Testis (tissue), 3 donors: Measurements from ENCODE around the gene DEAF1. TPM values are rescaled to one million over a fixed set of nuclear protein-coding genes. Genes with fewer than 3 reads are reported as not detected.

Experiments
- DNase-seq: peaks from one replicate; pipeline ENCODE4 v3.0.0-alpha.2; 2019
- H3K27ac ChIP-seq, 2 donors: fragments of 200-600 bp; sonication (generic); one replicate each; pipeline ENCODE4 v1.5.1; 2019
- H3K27me3 ChIP-seq: fragments of 200-600 bp; sonication (generic); one replicate; pipeline ENCODE4 v1.5.1; 2019
- H3K36me3 ChIP-seq: fragments of 200-600 bp; sonication (generic); one replicate; pipeline ENCODE4 v1.5.1; 2017; ENCODE audit warnings: low read depth; ENCODE audit errors: missing control alignments
- H3K4me1 ChIP-seq: fragments of 200-600 bp; sonication (generic); one replicate; pipeline ENCODE4 v1.5.1; 2019
- H3K4me3 ChIP-seq, 2 donors: fragments of 200-600 bp; sonication (generic); one replicate each; pipeline ENCODE4 v1.5.1; 2017 to 2019
- H3K9me3 ChIP-seq: fragments of 200-600 bp; sonication (generic); one replicate; pipeline ENCODE4 v1.5.1; 2017
- CTCF ChIP-seq, 3 experiments: fragments of 450-650 bp in 2 of 3; fragments of 200-600 bp in 1 of 3; sonication (generic) in 1 of 3; IDR thresholded peaks; one replicate each; pipeline ENCODE4 v1.5.1; 2016 to 2019; ENCODE audit warnings: antibody characterized with exemption in 3 of 3, mild to moderate bottlenecking in 2 of 3, moderate library complexity in 1 of 3
- POLR2A ChIP-seq: fragments of 450-650 bp; IDR thresholded peaks from one replicate; pipeline ENCODE4 v1.6.1; 2017; ENCODE audit warnings: antibody characterized with exemption, mild to moderate bottlenecking, moderate library complexity
- WGBS, 2 donors: methylation state at CpG; one replicate each; pipeline ENCODE4 v1.1.5; 2018; 5-methylcytosine and 5-hydroxymethylcytosine counted together
- intact Hi-C: fragments of 100-400 bp; cut with DNase I; formaldehyde crosslinking; loops from one replicate; pipeline ENCODE4 v1.15.1; 2023; ENCODE audit warnings: low total_unique reads
- polyA plus RNA-seq: library from polyadenylated mRNA; stranded (reverse); fragments of 350-450 nt; fragmentation: Illumina TruSeq; extraction: RNeasy Lipid Tissue Mini Kit (QIAGEN cat#74804); gene quantifications from one replicate; pipeline ENCODE4 v1.2.3, GENCODE V29; 2014; ENCODE audit warnings: low read depth, low replicate concordance; ENCODE audit not compliant: insufficient read depth
- total RNA-seq, 2 donors: library from RNA; depleted of rRNA; stranded (reverse); fragments of >200 nt; gene quantifications; one replicate each; pipeline ENCODE4 v1.2.3, GENCODE V29; 2016

The DEAF1 gene
- total and polyA plus RNA-seq, 3 donors from 2014 or later, result 47.9 to 116 (median 82.5) TPM

DNA sequence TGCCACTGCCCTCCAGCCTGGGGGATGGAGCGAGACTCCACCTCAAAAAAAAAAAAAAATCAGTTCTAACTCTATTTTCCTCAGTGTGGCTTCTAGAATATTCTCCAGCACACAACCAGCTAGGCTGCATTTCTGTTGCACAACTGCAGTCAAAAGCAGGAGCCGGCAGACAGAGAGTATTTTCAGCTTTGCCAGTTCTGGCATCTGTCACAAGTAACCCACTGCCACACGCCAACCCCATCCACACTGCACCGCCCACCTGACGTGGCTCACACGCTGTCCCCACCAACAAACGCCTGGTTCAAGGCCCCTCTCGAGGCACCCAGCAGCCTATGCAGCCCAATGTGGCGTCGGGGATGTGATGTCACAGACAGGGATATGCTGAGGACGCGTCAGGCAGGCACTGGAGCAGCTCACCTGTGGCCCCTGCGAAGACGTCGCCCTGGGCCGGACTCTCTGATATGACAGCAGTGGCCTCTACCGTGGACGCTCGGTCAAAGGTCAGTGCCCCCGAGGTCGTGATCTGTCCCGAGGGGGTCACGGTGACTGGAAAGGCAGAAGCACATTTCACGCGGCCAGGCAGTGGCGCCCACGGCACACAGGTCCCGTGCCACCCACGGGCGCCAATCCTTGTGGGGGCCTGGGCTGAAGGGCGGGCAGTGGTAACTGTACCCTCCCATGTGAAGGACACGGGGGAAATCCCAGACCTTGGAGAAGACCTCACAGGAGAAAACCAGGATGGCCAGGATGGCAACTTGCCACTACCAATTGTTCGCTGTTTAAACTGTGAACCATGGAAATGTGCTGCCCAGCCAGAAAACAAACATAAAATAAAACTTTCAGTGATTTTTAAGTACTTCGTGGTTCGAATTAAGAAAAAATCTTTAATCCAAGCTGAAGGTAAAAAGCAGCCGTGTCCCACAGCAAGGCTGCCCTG lies 15.5 kb downstream of the DEAF1 start:
- Histone ChIP-seq H3K4me3 (no peak overlapping the region), H3K27me3 (no peaks in the 10 kb centered on the region), H3K9me3 (no peaks in the 10 kb centered on the region), H3K36me3 (no peaks in the 10 kb centered on the region), H3K27ac (no peak overlapping the region), H3K4me1 (peaks cover 14% of the 10 kb centered on the region)
- DNase-seq, result no peak
- no peak for TF ChIP-seq POLR2A
- no peak for TF ChIP-seq CTCF (IDR thresholded peaks at IDR 0.05)
- intact Hi-C loops, result no loop called here
- WGBS, 2 donors, result 93% methylated on average over 30 to 36 of the region's 36 CpGs

DNA sequence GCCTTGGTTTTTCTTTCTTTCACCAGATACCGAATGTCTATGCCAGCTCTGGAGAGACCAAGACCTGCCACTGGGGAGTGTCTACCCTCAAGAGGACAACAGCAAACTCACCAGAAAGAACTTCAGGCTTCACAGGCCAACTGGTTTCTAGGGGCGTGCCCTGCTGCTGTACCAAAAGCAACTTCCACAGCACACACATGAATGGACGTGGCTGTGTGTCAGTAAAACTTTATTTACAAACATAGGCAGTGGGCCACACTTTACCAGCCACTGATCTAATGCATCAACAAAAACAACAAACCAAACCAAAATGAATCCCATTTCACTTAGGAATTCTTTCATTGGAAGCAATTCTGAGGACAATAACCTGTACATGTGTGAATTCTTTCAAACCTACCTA lies 16.7 kb downstream of the DEAF1 start:
- Histone ChIP-seq H3K4me1 (peaks cover 14% of the 10 kb centered on the region), H3K36me3 (no peaks in the 10 kb centered on the region), H3K27me3 (no peaks in the 10 kb centered on the region), H3K4me3 (no peak overlapping the region), H3K9me3 (no peaks in the 10 kb centered on the region), H3K27ac (no peak overlapping the region)
- intact Hi-C loops, result no loop called here
- DNase-seq, result no peak
- WGBS, 2 donors, result 94% methylated on average over 3 of the region's 3 CpGs
- TF ChIP-seq CTCF (IDR thresholded peaks at IDR 0.05) (no peak), POLR2A (no peak)

DNA sequence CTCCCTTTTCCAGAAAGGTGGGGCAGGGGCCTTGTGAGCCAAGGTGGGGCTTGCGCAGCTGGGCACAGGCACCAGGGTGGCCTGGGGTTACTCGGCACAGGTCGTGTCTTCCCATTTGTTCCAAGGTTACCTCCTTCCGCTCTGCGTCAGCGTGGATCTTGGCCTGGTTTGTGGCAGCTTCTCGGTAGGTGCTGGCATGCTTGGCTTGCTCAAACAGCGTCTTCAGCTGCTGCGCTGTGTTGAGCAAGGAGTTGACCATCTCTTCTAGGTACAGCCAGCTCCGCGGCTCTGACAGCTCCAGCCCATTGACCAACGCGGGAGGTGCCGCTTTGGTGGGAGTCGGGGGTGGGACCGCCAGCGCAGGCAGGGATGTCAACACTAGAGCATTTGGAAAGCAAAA lies 20.6 kb downstream of the DEAF1 start:
- no peaks in the 10 kb centered on the region for H3K9me3 ChIP-seq
- TF ChIP-seq POLR2A (no peak), CTCF (IDR thresholded peaks at IDR 0.05) (no peak)
- WGBS, 2 donors, result 94% methylated on average over 16 to 17 of the region's 17 CpGs
- H3K36me3 ChIP-seq, result no peaks in the 10 kb centered on the region
- no peaks in the 10 kb centered on the region for H3K27me3 ChIP-seq
- intact Hi-C loops, result no loop called here
- no peak overlapping the region for H3K27ac ChIP-seq
- DNase-seq, result no peak
- no peak overlapping the region for H3K4me3 ChIP-seq
- no peaks in the 10 kb centered on the region for H3K4me1 ChIP-seq

GRCh38 chr11:673866-674265 lies 21.2 kb downstream of the DEAF1 start:
- 91 to 93% methylated on average over 8 of the region's 8 CpGs for WGBS, 2 donors
- intact Hi-C loops, result no loop called here
- TF ChIP-seq POLR2A (no peak), CTCF (IDR thresholded peaks at IDR 0.05) (no peak)
- Histone ChIP-seq H3K9me3 (no peaks in the 10 kb centered on the region), H3K27ac (no peak overlapping the region), H3K27me3 (no peaks in the 10 kb centered on the region), H3K4me1 (no peaks in the 10 kb centered on the region), H3K36me3 (no peaks in the 10 kb centered on the region), H3K4me3 (no peak overlapping the region)
- no peak for DNase-seq
